ENCODE data around the gene ZBTB40. TPM values are rescaled to one million over a fixed set of nuclear protein-coding genes. Genes with fewer than 3 reads are reported as not detected.
A peak's percentile ranks its signal among the peaks of the same experiment; 100 is the strongest.

The ZBTB40 gene
- total RNA-seq, 1 experiment from 2014 or later = 11.5 TPM

- TF ChIP-seq GTF2I (CRISPR knock-in tag; conservative IDR thresholded peaks at IDR 0.05) = 0 out of 2 replicates have a peak, but pooled peaks have one; percentile 23
- TF ChIP-seq FOXK1 (CRISPR knock-in tag; IDR thresholded peaks at IDR 0.05) = no peak
- ChIA-PET CTCF (interaction anchor here (0.5 to 1.8 kb wide), 6 partner anchors 12 to 148 kb away, joined by 3 to 5 read pairs (median 4); no protein-coding TSS in a partner anchor), POLR2A (no interaction called here)
- Mint-ChIP-seq H3K36me3 (no peaks in the 10 kb centered on the region), H3K27ac (no peak overlapping the region), H3K4me1 (peaks cover 19% of the 10 kb centered on the region), H3K9me3 (no peaks in the 10 kb centered on the region), H3K4me3 (no peak overlapping the region), H3K27me3 (ENCODE audit: low read depth) (peaks cover 16% of the 10 kb centered on the region)
- DNase-seq (ENCODE audit: low spot score) = no peak
- ATAC-seq = no peak
These were observed 116.3 kb downstream of the ZBTB40 start for GRCh38 chr1:22567994-22568393.

DNA sequence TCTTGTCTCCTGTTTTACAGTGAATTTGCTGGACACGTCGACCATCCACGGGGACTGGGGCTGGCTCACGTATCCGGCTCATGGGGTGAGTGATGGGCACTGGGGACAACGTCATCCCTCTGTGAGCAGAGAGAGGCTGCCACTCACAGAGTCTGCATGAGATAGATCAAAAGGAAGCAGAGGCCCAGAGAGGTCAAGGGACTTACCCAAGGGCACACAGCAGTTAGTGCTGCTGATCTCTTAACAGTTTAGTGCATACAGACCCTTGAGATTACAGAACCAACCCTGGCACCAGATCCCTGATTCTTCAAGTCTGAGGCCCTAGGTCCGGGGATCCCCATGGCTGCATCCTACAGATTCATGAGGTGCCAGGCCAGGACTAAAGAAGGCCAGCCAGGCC, 117.6 kb downstream of the ZBTB40 start:
- H3K4me3 Mint-ChIP-seq = no peak overlapping the region
- H3K27ac Mint-ChIP-seq = no peak overlapping the region
- no peak for DNase-seq (ENCODE audit: low spot score)
- H3K27me3 Mint-ChIP-seq (ENCODE audit: low read depth) = peaks cover 8% of the 10 kb centered on the region
- H3K36me3 Mint-ChIP-seq = no peaks in the 10 kb centered on the region
- H3K4me1 Mint-ChIP-seq = peaks cover 15% of the 10 kb centered on the region
- H3K9me3 Mint-ChIP-seq = no peaks in the 10 kb centered on the region
- ChIA-PET CTCF (interaction anchor here (1.8 kb wide), 1 partner anchor 135 kb away, joined by 4 read pairs; no protein-coding TSS in a partner anchor), POLR2A (no interaction called here)
- TF ChIP-seq NR1H2 (CRISPR knock-in tag; IDR thresholded peaks at IDR 0.05) (no peak), ZNF416 (CRISPR knock-in tag; IDR thresholded peaks at IDR 0.05) (no peak), NFYB (CRISPR knock-in tag; conservative IDR thresholded peaks at IDR 0.05; ENCODE audit: low read depth) (no peak), ARID4B (CRISPR knock-in tag; IDR thresholded peaks at IDR 0.05; ENCODE audit: borderline replicate concordance) (no peak), IRF2 (CRISPR knock-in tag; IDR thresholded peaks at IDR 0.05; ENCODE audit: borderline replicate concordance, low read depth) (no peak), ATF1 (CRISPR knock-in tag; IDR thresholded peaks at IDR 0.05) (no peak), SP1 (CRISPR knock-in tag; conservative IDR thresholded peaks at IDR 0.05) (no peak), PRRX2 (CRISPR knock-in tag; IDR thresholded peaks at IDR 0.05) (no peak), NFE2L1 (CRISPR knock-in tag; IDR thresholded peaks at IDR 0.05) (no peak), KAT7 (CRISPR knock-in tag; IDR thresholded peaks at IDR 0.05; ENCODE audit: borderline replicate concordance) (no peak)
- no peak for ATAC-seq

DNA sequence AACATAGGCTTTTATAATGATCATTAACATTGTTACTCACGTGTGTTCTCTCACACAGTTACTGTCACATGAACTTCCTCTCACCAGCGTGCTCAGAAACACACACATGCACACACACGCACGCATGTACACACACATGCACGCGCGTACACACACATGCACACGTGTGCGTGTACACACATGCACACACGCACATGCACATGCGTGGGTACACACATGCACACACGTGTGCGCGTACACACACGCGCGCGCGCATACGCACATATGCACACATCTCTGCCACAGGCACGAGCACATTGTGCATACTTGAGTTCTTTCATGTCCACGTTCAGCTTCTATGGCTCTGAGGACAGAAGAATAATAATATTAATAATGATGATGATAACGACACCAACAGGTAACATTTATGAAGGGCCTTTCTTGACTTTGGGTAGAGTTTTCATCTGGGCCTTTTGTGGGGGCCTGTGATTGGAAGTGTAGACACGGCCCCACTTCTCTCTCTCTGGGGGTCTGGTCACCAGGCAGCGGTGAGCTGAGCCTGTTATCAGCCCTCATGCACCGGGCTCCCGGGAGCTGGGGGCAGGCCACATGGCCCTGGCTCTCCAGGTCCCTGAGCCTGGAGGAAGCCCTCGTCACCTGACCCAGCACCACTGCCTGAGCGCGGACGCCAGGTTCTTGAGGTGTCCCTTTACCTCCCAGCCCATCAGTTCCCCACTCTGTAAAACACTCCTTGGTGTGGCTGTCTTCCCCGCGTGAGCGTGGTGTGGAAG, 118.7 kb downstream of the ZBTB40 start:
- ChIA-PET CTCF (no interaction called here), POLR2A (no interaction called here)
- peaks cover 11% of the 10 kb centered on the region for H3K4me1 Mint-ChIP-seq
- no peaks in the 10 kb centered on the region for H3K9me3 Mint-ChIP-seq
- TF ChIP-seq USF2 (CRISPR knock-in tag; IDR thresholded peaks at IDR 0.05) = 0 out of 2 replicates have a peak, but pooled peaks have one; percentile 28
- TF ChIP-seq EMX1 (CRISPR knock-in tag; IDR thresholded peaks at IDR 0.05) = no peak
- peak overlapping the region; percentile 49; the same call in 1 of the 2 replicates for H3K27ac Mint-ChIP-seq
- no peaks in the 10 kb centered on the region for H3K36me3 Mint-ChIP-seq
- ATAC-seq (no peak), DNase-seq (ENCODE audit: low spot score) (no peak)
- H3K4me3 Mint-ChIP-seq = no peak overlapping the region
- H3K27me3 Mint-ChIP-seq (ENCODE audit: low read depth) = no peaks in the 10 kb centered on the region

- ChIA-PET POLR2A (interaction anchor here (1.3 kb wide), 1 partner anchor 17 kb away, joined by 3 read pairs; no protein-coding TSS in a partner anchor), CTCF (no interaction called here)
- Mint-ChIP-seq H3K36me3 (peaks cover 3% of the 10 kb centered on the region; the same call in 1 of the 2 replicates), H3K4me3 (no peak overlapping the region), H3K9me3 (peaks cover 7% of the 10 kb centered on the region), H3K4me1 (peaks cover 7% of the 10 kb centered on the region), H3K27me3 (ENCODE audit: low read depth) (no peaks in the 10 kb centered on the region), H3K27ac (no peak overlapping the region)
- no peak for DNase-seq (ENCODE audit: low spot score)
- no peak for ATAC-seq
- TF ChIP-seq SMAD3 (CRISPR knock-in tag; IDR thresholded peaks at IDR 0.05; ENCODE audit: borderline replicate concordance) = no peak
These were observed 121.2 kb downstream of the ZBTB40 start for GRCh38 chr1:22572818-22573217.
